ENCODE measurements around the gene TANC1. TPM values are rescaled to one million over a fixed set of nuclear protein-coding genes. Genes with fewer than 3 reads are reported as not detected.

The TANC1 gene
- total RNA-seq, 1 donor from 2014 or later: 45.0 TPM

GRCh38 chr2:159156834-159157233 is 188.4 kb downstream of the TANC1 start:
- Mint-ChIP-seq H3K27ac (ENCODE audit: unreplicated experiment) (no peak overlapping the region), H3K4me3 (ENCODE audit: unreplicated experiment) (no peak overlapping the region), H3K36me3 (ENCODE audit: low read depth, unreplicated experiment) (peaks cover 36% of the 10 kb centered on the region), H3K4me1 (ENCODE audit: low read depth, unreplicated experiment) (peaks cover 31% of the 10 kb centered on the region), H3K9me3 (ENCODE audit: unreplicated experiment) (no peaks in the 10 kb centered on the region), H3K27me3 (ENCODE audit: low read depth, unreplicated experiment) (no peaks in the 10 kb centered on the region)
- Histone ChIP-seq H3K27me3 (ENCODE audit: insufficient read depth, low read length) (no peaks in the 10 kb centered on the region), H3K4me3 (ENCODE audit: insufficient read depth, low read depth, low read length) (no peak overlapping the region), H4K20me1 (ENCODE audit: insufficient read depth, low read length) (peaks cover 10% of the 10 kb centered on the region), H3K4me2 (ENCODE audit: low read length) (no peak overlapping the region), H3K27ac (ENCODE audit: low read depth, low read length) (no peak overlapping the region), H3K4me1 (ENCODE audit: insufficient read depth, low read length) (peaks cover 12% of the 10 kb centered on the region), H3K36me3 (ENCODE audit: insufficient read depth, low read length) (peaks cover 4% of the 10 kb centered on the region), H2AFZ (ENCODE audit: low read depth, low read length) (no peak overlapping the region), H3K9ac (ENCODE audit: low read length) (no peak overlapping the region), H3K9me3 (ENCODE audit: insufficient read depth, low read depth, low read length) (no peaks in the 10 kb centered on the region), H3K79me2 (ENCODE audit: insufficient read depth, low read length) (no peaks in the 10 kb centered on the region)
- TF ChIP-seq CTCF (IDR thresholded peaks at IDR 0.05; ENCODE audit: insufficient read depth, low read depth, low read length): no peak
- TF ChIP-seq EZH2 (IDR thresholded peaks at IDR 0.05; ENCODE audit: insufficient read depth, low read length): no peak
- no peak for DNase-seq (ENCODE audit: low read depth)
- no peak for FAIRE-seq

- H3K4me1 Mint-ChIP-seq (ENCODE audit: low read depth, unreplicated experiment): peaks cover 28% of the 10 kb centered on the region
- no peaks in the 10 kb centered on the region for H3K27me3 Mint-ChIP-seq (ENCODE audit: low read depth, unreplicated experiment)
- Histone ChIP-seq H3K4me1 (ENCODE audit: insufficient read depth, low read length) (peaks cover 12% of the 10 kb centered on the region), H3K4me2 (ENCODE audit: low read length) (no peak overlapping the region), H3K36me3 (ENCODE audit: insufficient read depth, low read length) (no peaks in the 10 kb centered on the region), H4K20me1 (ENCODE audit: insufficient read depth, low read length) (peaks cover 13% of the 10 kb centered on the region), H3K9ac (ENCODE audit: low read length) (no peak overlapping the region), H3K27ac (ENCODE audit: low read depth, low read length) (no peak overlapping the region), H3K79me2 (ENCODE audit: insufficient read depth, low read length) (no peaks in the 10 kb centered on the region), H3K9me3 (ENCODE audit: insufficient read depth, low read depth, low read length) (no peaks in the 10 kb centered on the region), H2AFZ (ENCODE audit: low read depth, low read length) (no peak overlapping the region), H3K27me3 (ENCODE audit: insufficient read depth, low read length) (no peaks in the 10 kb centered on the region), H3K4me3 (ENCODE audit: insufficient read depth, low read depth, low read length) (no peak overlapping the region)
- H3K36me3 Mint-ChIP-seq (ENCODE audit: low read depth, unreplicated experiment): peaks cover 32% of the 10 kb centered on the region
- DNase-seq (ENCODE audit: low read depth) (no peak), FAIRE-seq (no peak)
- no peak for TF ChIP-seq CTCF (IDR thresholded peaks at IDR 0.05; ENCODE audit: insufficient read depth, low read depth, low read length)
- no peak for TF ChIP-seq EZH2 (IDR thresholded peaks at IDR 0.05; ENCODE audit: insufficient read depth, low read length)
- H3K4me3 Mint-ChIP-seq (ENCODE audit: unreplicated experiment): no peak overlapping the region
- no peak overlapping the region for H3K27ac Mint-ChIP-seq (ENCODE audit: unreplicated experiment)
- no peaks in the 10 kb centered on the region for H3K9me3 Mint-ChIP-seq (ENCODE audit: unreplicated experiment)
Observed at GRCh38 chr2:159157361-159158209, 189.1 kb downstream of the TANC1 start.

GRCh38 chr2:159160412-159160811 is 192.0 kb downstream of the TANC1 start:
- H3K27ac ChIP-seq (ENCODE audit: low read depth, low read length): no peak overlapping the region
- H3K9me3 Mint-ChIP-seq (ENCODE audit: unreplicated experiment): no peaks in the 10 kb centered on the region
- H3K9ac ChIP-seq (ENCODE audit: low read length): no peak overlapping the region
- H3K36me3 ChIP-seq (ENCODE audit: insufficient read depth, low read length): peaks cover 9% of the 10 kb centered on the region
- no peak overlapping the region for H3K4me3 ChIP-seq (ENCODE audit: insufficient read depth, low read depth, low read length)
- peaks cover 5% of the 10 kb centered on the region for H3K4me1 ChIP-seq (ENCODE audit: insufficient read depth, low read length)
- FAIRE-seq (no peak), DNase-seq (ENCODE audit: low read depth) (no peak)
- H3K27ac Mint-ChIP-seq (ENCODE audit: unreplicated experiment): peak overlapping the region; percentile 41
- no peaks in the 10 kb centered on the region for H3K27me3 ChIP-seq (ENCODE audit: insufficient read depth, low read length)
- peaks cover 26% of the 10 kb centered on the region for H3K36me3 Mint-ChIP-seq (ENCODE audit: low read depth, unreplicated experiment)
- no peaks in the 10 kb centered on the region for H3K79me2 ChIP-seq (ENCODE audit: insufficient read depth, low read length)
- no peak overlapping the region for H3K4me3 Mint-ChIP-seq (ENCODE audit: unreplicated experiment)
- H2AFZ ChIP-seq (ENCODE audit: low read depth, low read length): no peak overlapping the region
- peaks cover 8% of the 10 kb centered on the region for H4K20me1 ChIP-seq (ENCODE audit: insufficient read depth, low read length)
- peaks cover 16% of the 10 kb centered on the region for H3K4me1 Mint-ChIP-seq (ENCODE audit: low read depth, unreplicated experiment)
- H3K9me3 ChIP-seq (ENCODE audit: insufficient read depth, low read depth, low read length): no peaks in the 10 kb centered on the region
- no peak for TF ChIP-seq CTCF (IDR thresholded peaks at IDR 0.05; ENCODE audit: insufficient read depth, low read depth, low read length)
- TF ChIP-seq EZH2 (IDR thresholded peaks at IDR 0.05; ENCODE audit: insufficient read depth, low read length): no peak
- no peaks in the 10 kb centered on the region for H3K27me3 Mint-ChIP-seq (ENCODE audit: low read depth, unreplicated experiment)
- no peak overlapping the region for H3K4me2 ChIP-seq (ENCODE audit: low read length)

Data from astrocyte (in vitro differentiated cells and primary cell).